Breast epithelium (tissue), 3 donors: Measurements from ENCODE around the gene ADAM22.

Experiments
- POLR2A ChIP-seq: fragments of 450-650 bp; IDR thresholded peaks from one replicate; pipeline ENCODE4 v1.6.1; 2016; ENCODE audit warnings: antibody characterized with exemption, mild to moderate bottlenecking, moderate library complexity
- POLR2AphosphoS5 ChIP-seq, 3 donors: sonication (generic); formaldehyde crosslinking; IDR thresholded peaks; one replicate each; pipeline ENCODE4 v1.6.1; 2017; ENCODE audit warnings: antibody characterized with exemption in 3 of 3
- TF ChIP-seq, protein P1 (sequence below), 3 donors: fragments of 450-650 bp; IDR thresholded peaks; one replicate each; pipeline ENCODE4 v1.5.1; 2016 to 2017; ENCODE audit warnings: antibody characterized with exemption in 3 of 3, mild to moderate bottlenecking in 3 of 3, moderate library complexity in 3 of 3

DNA sequence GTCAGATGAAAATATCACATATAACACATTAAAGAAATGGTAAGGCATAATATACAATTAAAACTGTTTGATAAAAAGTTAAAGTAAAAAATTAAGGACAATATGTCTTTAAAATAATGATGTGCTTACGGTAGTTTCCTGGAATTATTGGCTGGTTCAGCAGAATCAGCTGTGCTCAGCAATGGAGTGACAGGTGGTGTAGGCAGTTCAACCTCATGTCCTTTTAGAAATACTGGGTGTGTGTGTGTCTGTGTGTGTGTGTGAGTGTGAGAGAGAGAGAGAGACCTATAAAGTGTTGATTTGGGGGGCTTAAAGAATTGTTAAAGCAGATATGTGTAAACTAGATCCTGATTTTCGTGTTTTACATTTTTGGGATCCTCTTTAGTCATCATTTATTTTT lies 141.2 kb downstream of the ADAM22 start:
- TF ChIP-seq, protein P1, sequence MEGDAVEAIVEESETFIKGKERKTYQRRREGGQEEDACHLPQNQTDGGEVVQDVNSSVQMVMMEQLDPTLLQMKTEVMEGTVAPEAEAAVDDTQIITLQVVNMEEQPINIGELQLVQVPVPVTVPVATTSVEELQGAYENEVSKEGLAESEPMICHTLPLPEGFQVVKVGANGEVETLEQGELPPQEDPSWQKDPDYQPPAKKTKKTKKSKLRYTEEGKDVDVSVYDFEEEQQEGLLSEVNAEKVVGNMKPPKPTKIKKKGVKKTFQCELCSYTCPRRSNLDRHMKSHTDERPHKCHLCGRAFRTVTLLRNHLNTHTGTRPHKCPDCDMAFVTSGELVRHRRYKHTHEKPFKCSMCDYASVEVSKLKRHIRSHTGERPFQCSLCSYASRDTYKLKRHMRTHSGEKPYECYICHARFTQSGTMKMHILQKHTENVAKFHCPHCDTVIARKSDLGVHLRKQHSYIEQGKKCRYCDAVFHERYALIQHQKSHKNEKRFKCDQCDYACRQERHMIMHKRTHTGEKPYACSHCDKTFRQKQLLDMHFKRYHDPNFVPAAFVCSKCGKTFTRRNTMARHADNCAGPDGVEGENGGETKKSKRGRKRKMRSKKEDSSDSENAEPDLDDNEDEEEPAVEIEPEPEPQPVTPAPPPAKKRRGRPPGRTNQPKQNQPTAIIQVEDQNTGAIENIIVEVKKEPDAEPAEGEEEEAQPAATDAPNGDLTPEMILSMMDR (IDR thresholded peaks at IDR 0.05): no peak
- no peak for TF ChIP-seq POLR2AphosphoS5 (IDR thresholded peaks at IDR 0.05)
- no peak for TF ChIP-seq POLR2A
